Iris pigment epithelial cell (primary cell): ENCODE measurements around the gene PCED1A.

Source experiments
- DNase-seq: peaks from one replicate; pipeline ENCODE4 v3.0.0-alpha.2; 2011; ENCODE audit warnings: low read depth

The PCED1A gene

GRCh38 chr20:2804041-2804828, 36.2 kb downstream of the PCED1A start:
- no peak for DNase-seq

GRCh38 chr20:2801286-2801728, 39.1 kb downstream of the PCED1A start:
- DNase-seq: no peak

- DNase-seq: no peak
Measured at GRCh38 chr20:2800521-2801285, 39.8 kb downstream of the PCED1A start, which contains the start of gene CPXM1. CPXM1 (minus strand) TSS chr20:2800627; CDS start chr20:2800572, 55 bp downstream.

- DNase-seq: no peak
Measured at GRCh38 chr20:2799688-2800520, 40.6 kb downstream of the PCED1A start.

- no peak for DNase-seq
Measured at GRCh38 chr20:2799271-2799670, 41.2 kb downstream of the PCED1A start.

- peak; percentile 39 for DNase-seq
Measured at GRCh38 chr20:2798814-2799213, 41.6 kb downstream of the PCED1A start.

GRCh38 chr20:2798095-2798805, 42.2 kb downstream of the PCED1A start:
- no peak for DNase-seq

GRCh38 chr20:2797136-2797983, 43.1 kb downstream of the PCED1A start:
- DNase-seq: no peak

- DNase-seq: no peak
Measured at GRCh38 chr20:2796011-2796660, 44.3 kb downstream of the PCED1A start.

GRCh38 chr20:2795451-2795850, 45.0 kb downstream of the PCED1A start:
- DNase-seq: no peak

GRCh38 chr20:2794866-2795447, 45.5 kb downstream of the PCED1A start:
- DNase-seq: no peak

- DNase-seq: no peak
Measured at GRCh38 chr20:2794202-2794748, 46.2 kb downstream of the PCED1A start.

- DNase-seq: no peak
Measured at GRCh38 chr20:2793471-2793870, 47.0 kb downstream of the PCED1A start.
